Neural cell (in vitro differentiated cells): ENCODE results near the gene MIPOL1. TPM values are rescaled to one million over a fixed set of nuclear protein-coding genes. Genes with fewer than 3 reads are reported as not detected.

Experiments
- H2AFZ ChIP-seq: fragments of 200-600, 300-800 bp; sonication (generic), shearing (Covaris generic); 2 replicates; pipeline ENCODE4 v1.6.0; 2014; ENCODE audit warnings: low read depth, mild to moderate bottlenecking, antibody characterized with exemption, low read length, moderate library complexity
- H3F3A ChIP-seq: fragments of 200-600 bp; shearing (Covaris generic); 2 replicates; pipeline ENCODE4 v1.6.1; 2016; ENCODE audit warnings: mild to moderate bottlenecking, moderate library complexity, mixed read lengths, antibody characterized with exemption, low read length; ENCODE audit not compliant: insufficient read depth, poor library complexity, severe bottlenecking
- H3K27ac ChIP-seq: fragments of 200-600, 300-800 bp; sonication (generic), shearing (Covaris generic); 2 replicates; pipeline ENCODE4 v1.5.1; 2014; ENCODE audit warnings: mild to moderate bottlenecking, low read length, moderate library complexity
- H3K27me3 ChIP-seq: fragments of 300-800, 200-600 bp; sonication (generic), shearing (Covaris generic); 2 replicates; pipeline ENCODE4 v1.6.0; 2014; ENCODE audit warnings: mild to moderate bottlenecking, low read depth, low read length, moderate library complexity; ENCODE audit not compliant: insufficient read depth
- H3K36me3 ChIP-seq: fragments of 300-800, 200-600 bp; sonication (generic), shearing (Covaris generic); 2 replicates; pipeline ENCODE4 v1.5.1; 2014; ENCODE audit warnings: mild to moderate bottlenecking, antibody characterized with exemption, low read length, moderate library complexity; ENCODE audit not compliant: insufficient read depth
- H3K4me2 ChIP-seq: fragments of 300-800, 200-600 bp; sonication (generic), shearing (Covaris generic); 2 replicates; pipeline ENCODE4 v1.6.0; 2014; ENCODE audit warnings: mild to moderate bottlenecking, low read length
- H3K4me3 ChIP-seq: fragments of 300-800, 200-600 bp; sonication (generic), shearing (Covaris generic); 2 replicates; pipeline ENCODE4 v1.5.1; 2014; ENCODE audit warnings: mild to moderate bottlenecking, low read length, moderate library complexity
- H3K79me2 ChIP-seq: fragments of 200-600 bp; shearing (Covaris generic); replicated peaks from 2 replicates; pipeline ENCODE4 v1.6.0; 2014; ENCODE audit warnings: mild to moderate bottlenecking, low read length, moderate library complexity; ENCODE audit not compliant: insufficient read depth
- H3K9ac ChIP-seq: fragments of 300-800, 200-600 bp; sonication (generic), shearing (Covaris generic); 2 replicates; pipeline ENCODE4 v1.6.1; 2016; ENCODE audit warnings: mild to moderate bottlenecking, low read length, mixed read lengths
- H3K9me2 ChIP-seq: fragments of 200-600 bp; shearing (Covaris generic); 2 replicates; pipeline ENCODE4 v1.6.1; 2016; ENCODE audit warnings: mild to moderate bottlenecking, low read length, mixed read lengths; ENCODE audit not compliant: insufficient read depth
- H3K9me3 ChIP-seq: fragments of 200-600, 300-800 bp; sonication (generic), shearing (Covaris generic); 2 replicates; pipeline ENCODE4 v1.6.1; 2016; ENCODE audit warnings: mild to moderate bottlenecking, mixed run types, low read length, moderate library complexity, mixed read lengths
- H4K20me1 ChIP-seq: fragments of 200-600 bp; shearing (Covaris generic); 2 replicates; pipeline ENCODE4 v1.6.1; 2016; ENCODE audit warnings: mild to moderate bottlenecking, mixed run types; ENCODE audit not compliant: insufficient read depth
- EP300 ChIP-seq: fragments of 450-650 bp; conservative IDR thresholded peaks from 2 replicates; pipeline ENCODE4 v1.6.1; 2014; ENCODE audit warnings: antibody characterized with exemption, mild to moderate bottlenecking, moderate library complexity; ENCODE audit not compliant: poor library complexity, severe bottlenecking
- EZH2 ChIP-seq: fragments of 200-600, 300-800 bp; shearing (Covaris generic), sonication (generic); IDR thresholded peaks from 2 replicates; pipeline ENCODE4 v1.6.1; 2014; ENCODE audit warnings: antibody characterized with exemption, low read length, borderline replicate concordance, mild to moderate bottlenecking; ENCODE audit not compliant: insufficient read depth, poor library complexity, severe bottlenecking
- MXI1 ChIP-seq: fragments of 450-650 bp; conservative IDR thresholded peaks from 2 replicates; pipeline ENCODE4 v1.6.1; 2014; ENCODE audit warnings: antibody characterized with exemption, mild to moderate bottlenecking; ENCODE audit not compliant: poor library complexity, severe bottlenecking
- POLR2AphosphoS5 ChIP-seq: IDR thresholded peaks from 2 replicates; pipeline ENCODE4 v1.6.1; 2012
- RAD21 ChIP-seq: fragments of 450-650 bp; conservative IDR thresholded peaks from 2 replicates; pipeline ENCODE4 v1.6.1; 2014; ENCODE audit warnings: antibody characterized with exemption, mild to moderate bottlenecking, moderate library complexity
- SMC3 ChIP-seq: fragments of 450-650 bp; conservative IDR thresholded peaks from 2 replicates; pipeline ENCODE4 v1.6.1; 2014; ENCODE audit warnings: antibody characterized with exemption, mild to moderate bottlenecking, moderate library complexity; ENCODE audit not compliant: poor library complexity
- TAF1 ChIP-seq: IDR thresholded peaks from 2 replicates; pipeline ENCODE4 v1.6.1; 2012; ENCODE audit warnings: low read depth
- polyA plus RNA-seq: library from polyadenylated mRNA; depleted of rRNA; stranded (reverse); fragments of >200 nt; gene quantifications from 2 replicates; pipeline ENCODE4 v1.2.3, GENCODE V29; 2014
- TF ChIP-seq, protein P1 (sequence below): fragments of 450-650 bp; IDR thresholded peaks from 2 replicates; pipeline ENCODE4 v1.5.1; 2014; ENCODE audit warnings: antibody characterized with exemption, mild to moderate bottlenecking, moderate library complexity; ENCODE audit not compliant: poor library complexity, severe bottlenecking
- TF ChIP-seq, protein P2 (sequence below): IDR thresholded peaks from 2 replicates; pipeline ENCODE4 v1.6.1; 2012; ENCODE audit warnings: borderline replicate concordance

The MIPOL1 gene
- polyA plus RNA-seq, 1 donor from 2014 or later, result 1.3 TPM

DNA sequence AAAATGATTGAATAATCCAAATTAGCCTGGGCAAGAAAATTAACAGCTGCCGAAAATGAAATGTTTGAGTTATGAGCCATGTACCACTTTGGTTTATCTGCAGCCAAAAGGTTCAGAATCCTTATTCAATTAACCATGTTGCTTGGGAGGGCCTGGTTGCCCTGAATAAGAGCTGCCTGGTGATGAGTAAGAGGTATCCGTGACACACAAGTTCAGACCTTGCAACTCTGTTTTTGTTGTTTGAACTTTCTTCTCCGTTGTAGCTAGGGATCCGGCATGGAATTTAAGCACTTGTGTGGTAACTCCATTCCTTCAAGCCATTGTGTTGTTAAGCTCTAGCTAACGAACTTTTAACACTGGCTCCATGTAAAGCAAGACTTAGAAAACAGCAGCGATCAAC is 361.6 kb downstream of the MIPOL1 start:
- H3K4me3 ChIP-seq, result no peak overlapping the region
- H3K36me3 ChIP-seq, result no peaks in the 10 kb centered on the region
- no peak overlapping the region for H2AFZ ChIP-seq
- H3K4me2 ChIP-seq, result no peak overlapping the region
- no peak overlapping the region for H3K27ac ChIP-seq
- no peak for TF ChIP-seq POLR2AphosphoS5
- no peak for TF ChIP-seq EP300
- no peak for TF ChIP-seq MXI1
- TF ChIP-seq, protein P1, sequence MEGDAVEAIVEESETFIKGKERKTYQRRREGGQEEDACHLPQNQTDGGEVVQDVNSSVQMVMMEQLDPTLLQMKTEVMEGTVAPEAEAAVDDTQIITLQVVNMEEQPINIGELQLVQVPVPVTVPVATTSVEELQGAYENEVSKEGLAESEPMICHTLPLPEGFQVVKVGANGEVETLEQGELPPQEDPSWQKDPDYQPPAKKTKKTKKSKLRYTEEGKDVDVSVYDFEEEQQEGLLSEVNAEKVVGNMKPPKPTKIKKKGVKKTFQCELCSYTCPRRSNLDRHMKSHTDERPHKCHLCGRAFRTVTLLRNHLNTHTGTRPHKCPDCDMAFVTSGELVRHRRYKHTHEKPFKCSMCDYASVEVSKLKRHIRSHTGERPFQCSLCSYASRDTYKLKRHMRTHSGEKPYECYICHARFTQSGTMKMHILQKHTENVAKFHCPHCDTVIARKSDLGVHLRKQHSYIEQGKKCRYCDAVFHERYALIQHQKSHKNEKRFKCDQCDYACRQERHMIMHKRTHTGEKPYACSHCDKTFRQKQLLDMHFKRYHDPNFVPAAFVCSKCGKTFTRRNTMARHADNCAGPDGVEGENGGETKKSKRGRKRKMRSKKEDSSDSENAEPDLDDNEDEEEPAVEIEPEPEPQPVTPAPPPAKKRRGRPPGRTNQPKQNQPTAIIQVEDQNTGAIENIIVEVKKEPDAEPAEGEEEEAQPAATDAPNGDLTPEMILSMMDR, result no peak
- TF ChIP-seq TAF1, result no peak
- TF ChIP-seq, protein P2, sequence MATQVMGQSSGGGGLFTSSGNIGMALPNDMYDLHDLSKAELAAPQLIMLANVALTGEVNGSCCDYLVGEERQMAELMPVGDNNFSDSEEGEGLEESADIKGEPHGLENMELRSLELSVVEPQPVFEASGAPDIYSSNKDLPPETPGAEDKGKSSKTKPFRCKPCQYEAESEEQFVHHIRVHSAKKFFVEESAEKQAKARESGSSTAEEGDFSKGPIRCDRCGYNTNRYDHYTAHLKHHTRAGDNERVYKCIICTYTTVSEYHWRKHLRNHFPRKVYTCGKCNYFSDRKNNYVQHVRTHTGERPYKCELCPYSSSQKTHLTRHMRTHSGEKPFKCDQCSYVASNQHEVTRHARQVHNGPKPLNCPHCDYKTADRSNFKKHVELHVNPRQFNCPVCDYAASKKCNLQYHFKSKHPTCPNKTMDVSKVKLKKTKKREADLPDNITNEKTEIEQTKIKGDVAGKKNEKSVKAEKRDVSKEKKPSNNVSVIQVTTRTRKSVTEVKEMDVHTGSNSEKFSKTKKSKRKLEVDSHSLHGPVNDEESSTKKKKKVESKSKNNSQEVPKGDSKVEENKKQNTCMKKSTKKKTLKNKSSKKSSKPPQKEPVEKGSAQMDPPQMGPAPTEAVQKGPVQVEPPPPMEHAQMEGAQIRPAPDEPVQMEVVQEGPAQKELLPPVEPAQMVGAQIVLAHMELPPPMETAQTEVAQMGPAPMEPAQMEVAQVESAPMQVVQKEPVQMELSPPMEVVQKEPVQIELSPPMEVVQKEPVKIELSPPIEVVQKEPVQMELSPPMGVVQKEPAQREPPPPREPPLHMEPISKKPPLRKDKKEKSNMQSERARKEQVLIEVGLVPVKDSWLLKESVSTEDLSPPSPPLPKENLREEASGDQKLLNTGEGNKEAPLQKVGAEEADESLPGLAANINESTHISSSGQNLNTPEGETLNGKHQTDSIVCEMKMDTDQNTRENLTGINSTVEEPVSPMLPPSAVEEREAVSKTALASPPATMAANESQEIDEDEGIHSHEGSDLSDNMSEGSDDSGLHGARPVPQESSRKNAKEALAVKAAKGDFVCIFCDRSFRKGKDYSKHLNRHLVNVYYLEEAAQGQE, result no peak
- no peak for TF ChIP-seq RAD21
- no peak for TF ChIP-seq EZH2
- no peak for TF ChIP-seq SMC3
- no peaks in the 10 kb centered on the region for H3K27me3 ChIP-seq
- H3K79me2 ChIP-seq, result no peaks in the 10 kb centered on the region
- no peaks in the 10 kb centered on the region for H3K9me2 ChIP-seq
- H3K9ac ChIP-seq, result no peak overlapping the region
- no peaks in the 10 kb centered on the region for H3F3A ChIP-seq
- H4K20me1 ChIP-seq, result no peaks in the 10 kb centered on the region
- H3K9me3 ChIP-seq, result no peaks in the 10 kb centered on the region

DNA sequence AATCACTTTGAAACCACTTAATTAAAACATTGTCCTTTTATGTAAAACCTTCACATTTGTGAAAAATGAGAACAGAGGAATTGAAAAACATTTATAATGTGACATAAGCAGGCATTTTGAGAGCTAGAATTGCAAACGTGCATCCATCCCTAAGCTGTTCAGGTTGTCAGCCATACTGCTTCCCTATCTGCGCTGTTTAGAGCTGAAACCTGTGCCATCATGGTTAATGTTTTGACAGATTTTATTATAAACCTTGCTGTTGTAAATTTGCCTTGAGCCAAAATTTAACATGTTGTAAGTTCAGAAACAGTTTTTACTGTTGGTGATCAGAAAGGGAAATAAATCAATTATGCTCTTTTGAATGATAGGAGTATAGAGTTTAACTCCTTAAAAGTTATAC is 365.5 kb downstream of the MIPOL1 start:
- Histone ChIP-seq H3K9ac (no peak overlapping the region), H3K36me3 (no peaks in the 10 kb centered on the region), H3K27me3 (no peaks in the 10 kb centered on the region), H3K79me2 (no peaks in the 10 kb centered on the region), H3K27ac (no peak overlapping the region), H3K9me2 (no peaks in the 10 kb centered on the region), H3F3A (no peaks in the 10 kb centered on the region), H2AFZ (no peak overlapping the region), H4K20me1 (no peaks in the 10 kb centered on the region), H3K9me3 (no peaks in the 10 kb centered on the region), H3K4me3 (no peak overlapping the region), H3K4me2 (no peak overlapping the region)
- no peak for TF ChIP-seq MXI1
- TF ChIP-seq, protein P1, result no peak
- TF ChIP-seq EP300, result no peak
- TF ChIP-seq POLR2AphosphoS5, result no peak
